Adrenal gland (tissue), 12 donors: ENCODE results near the gene ADAMTSL1. TPM values are rescaled to one million over a fixed set of nuclear protein-coding genes. Genes with fewer than 3 reads are reported as not detected.

Experiments
- DNase-seq, 7 donors: peaks; one replicate each; pipeline ENCODE4 v3.0.0-alpha.2; 2019 to 2020
- H3K27ac ChIP-seq, 5 donors: fragments of 200-600 bp; sonication (generic) in 4 of 5; 1 replicate in 3 of 5; 2 replicates in 2 of 5; pipeline versions ENCODE4 v1.5.1 to v1.8.0; 2016 to 2020; ENCODE audit warnings: mild to moderate bottlenecking in 1 of 5
- H3K27me3 ChIP-seq: fragments of 200-600 bp; 2 replicates; pipeline ENCODE4 v1.8.0; 2021
- H3K36me3 ChIP-seq, 2 donors: fragments of 200-600 bp; replicated peaks in 1 of 2; 1 replicate in 1 of 2; 2 replicates in 1 of 2; pipeline versions ENCODE4 v1.5.1 to v1.8.0; 2018 to 2022
- H3K4me1 ChIP-seq, 2 donors: fragments of 200-600 bp; replicated peaks in 1 of 2; 1 replicate in 1 of 2; 2 replicates in 1 of 2; pipeline versions ENCODE4 v1.5.1 to v1.8.0; 2018 to 2021
- H3K4me3 ChIP-seq, 4 donors: fragments of 200-600 bp; sonication (generic) in 3 of 4; one replicate each; pipeline ENCODE4 v1.5.1; 2016 to 2018
- H3K9me3 ChIP-seq, 3 donors: fragments of 200-600 bp; sonication (generic) in 1 of 3; replicated peaks in 1 of 3; 1 replicate in 2 of 3; 2 replicates in 1 of 3; pipeline versions ENCODE4 v1.5.1 to v1.8.0; 2016 to 2021
- CTCF ChIP-seq, 6 experiments: fragments of 450-650 bp in 4 of 6; fragments of 200-600 bp in 2 of 6; sonication (generic) in 1 of 6; IDR thresholded peaks; 1 replicate in 5 of 6; 2 replicates in 1 of 6; pipeline versions ENCODE4 v1.5.1 to v1.8.0; 2016 to 2021; ENCODE audit warnings: antibody characterized with exemption in 6 of 6, mild to moderate bottlenecking in 2 of 6, moderate library complexity in 1 of 6
- POLR2A ChIP-seq, 2 donors: fragments of 450-650 bp; IDR thresholded peaks; one replicate each; pipeline ENCODE4 v1.6.1; 2017; ENCODE audit warnings: antibody characterized with exemption in 2 of 2, mild to moderate bottlenecking in 2 of 2, moderate library complexity in 1 of 2
- WGBS, 4 donors: extraction: QIAGEN DNeasy Blood & Tissue Kit in 2 of 4; methylation state at CpG; one replicate each; pipeline versions ENCODE4 v1.1.5 to v1.1.7; 2013 to 2017; 5-methylcytosine and 5-hydroxymethylcytosine counted together
- intact Hi-C, 2 donors: fragments of 100-400 bp; cut with DNase I; formaldehyde crosslinking; loops; one replicate each; pipeline versions ENCODE4 v1.14.1 to v1.15.0; 2022 to 2023
- polyA plus RNA-seq, 3 donors: library from polyadenylated mRNA; stranded (reverse); fragments of 200-250 nt in 2 of 3; fragments of 350-450 nt in 1 of 3; fragmentation: Illumina TruSeq in 1 of 3; extraction: RNeasy Lipid Tissue Mini Kit (QIAGEN cat#74804) in 1 of 3; gene quantifications; one replicate each; pipeline ENCODE4 v1.2.3, GENCODE V29; 2013 to 2014
- total RNA-seq, 9 donors: library from RNA; depleted of rRNA in 4 of 9; stranded (reverse); fragments of >200 nt in 4 of 9; fragments of 120-200 nt in 1 of 9; fragmentation: NEBNext Ultra II Directional in 1 of 9; extraction: Animal tissue kit (Norgen Biotek cat#: 25700) in 1 of 9; gene quantifications; one replicate each; pipeline versions ENCODE4 v1.1.0 to v1.2.4, GENCODE V29; 2013 to 2023
- donor health status: healthy with polysubstance abuse.
- donor health status: Bipolar disorder and iron deficiency.
- donor health status: DM: yes; HTN: yes; CAD: no.
- donor health status: DM: no; HTN: no; CAD: no.
- donor health status: DM: no; HTN: no; CAD: no.
- donor health status: DM: yes; HTN: yes; CAD: no.

The ADAMTSL1 gene
- total and polyA plus RNA-seq, 12 donors: 4.9 to 38.1 (median 20.6) TPM

- Histone ChIP-seq H3K4me3 (no peak overlapping the region), H3K4me1 (no peaks in the 10 kb centered on the region), H3K27me3 (no peaks in the 10 kb centered on the region), H3K36me3 (no peaks in the 10 kb centered on the region), H3K27ac (no peak overlapping the region), H3K9me3 (no peaks in the 10 kb centered on the region)
- intact Hi-C loops: no loop called here
- TF ChIP-seq POLR2A (IDR thresholded peaks at IDR 0.05) (no peak), CTCF (IDR thresholded peaks at IDR 0.05) (no peak)
- 88 to 92% (median 90%) methylated on average over 5 of the region's 5 CpGs for WGBS, 4 donors
- DNase-seq: no peak
These were observed 363.4 kb downstream of the ADAMTSL1 start for GRCh38 chr9:18837402-18837801.

- TF ChIP-seq POLR2A (IDR thresholded peaks at IDR 0.05): no peak
- no peak for TF ChIP-seq CTCF (IDR thresholded peaks at IDR 0.05)
- Histone ChIP-seq H3K36me3 (no peaks in the 10 kb centered on the region), H3K4me1 (peaks cover 12 to 18% of the 10 kb centered on the region in 2 donors), H3K27me3 (no peaks in the 10 kb centered on the region), H3K4me3 (no peak overlapping the region), H3K27ac (no peak overlapping the region), H3K9me3 (no peaks in the 10 kb centered on the region)
- WGBS, 4 donors: 71 to 76% (median 72%) methylated on average over 5 of the region's 5 CpGs
- intact Hi-C loops: no loop called here
- DNase-seq: peak in 1 of 7 donors; percentile 63
These were observed 373.8 kb downstream of the ADAMTSL1 start for GRCh38 chr9:18847576-18848275.

- no peak for DNase-seq
- Histone ChIP-seq H3K36me3 (no peaks in the 10 kb centered on the region), H3K9me3 (no peaks in the 10 kb centered on the region), H3K4me3 (no peak overlapping the region), H3K27ac (no peak overlapping the region), H3K27me3 (no peaks in the 10 kb centered on the region), H3K4me1 (peaks cover 12 to 18% of the 10 kb centered on the region in 2 donors)
- intact Hi-C loops: no loop called here
- no peak for TF ChIP-seq CTCF (IDR thresholded peaks at IDR 0.05)
- TF ChIP-seq POLR2A (IDR thresholded peaks at IDR 0.05): no peak
- 72 to 84% (median 81%) methylated on average over 3 of the region's 3 CpGs for WGBS, 4 donors
These were observed 374.7 kb downstream of the ADAMTSL1 start for GRCh38 chr9:18848657-18849056.

- 82 to 87% (median 84%) methylated on average over 6 of the region's 6 CpGs for WGBS, 4 donors
- intact Hi-C loops: no loop called here
- Histone ChIP-seq H3K36me3 (no peaks in the 10 kb centered on the region), H3K4me3 (no peak overlapping the region), H3K9me3 (no peaks in the 10 kb centered on the region), H3K27ac (peak overlapping the region in 2 of 5 donors; percentile 51 to 57), H3K27me3 (no peaks in the 10 kb centered on the region), H3K4me1 (peaks cover 12 to 18% of the 10 kb centered on the region in 2 donors)
- DNase-seq: no peak
- TF ChIP-seq POLR2A (IDR thresholded peaks at IDR 0.05) (no peak), CTCF (IDR thresholded peaks at IDR 0.05) (no peak)
These were observed 375.3 kb downstream of the ADAMTSL1 start for GRCh38 chr9:18849270-18849669.
